COLO668 (cell line): Measurements from ENCODE around the gene CDC25C.

Experiments
- DNase-seq: peaks from one replicate; lab custom pipeline; 2025; ENCODE audit not compliant: unreplicated experiment; lab: John Stamatoyannopoulos, UW

The CDC25C gene

DNA sequence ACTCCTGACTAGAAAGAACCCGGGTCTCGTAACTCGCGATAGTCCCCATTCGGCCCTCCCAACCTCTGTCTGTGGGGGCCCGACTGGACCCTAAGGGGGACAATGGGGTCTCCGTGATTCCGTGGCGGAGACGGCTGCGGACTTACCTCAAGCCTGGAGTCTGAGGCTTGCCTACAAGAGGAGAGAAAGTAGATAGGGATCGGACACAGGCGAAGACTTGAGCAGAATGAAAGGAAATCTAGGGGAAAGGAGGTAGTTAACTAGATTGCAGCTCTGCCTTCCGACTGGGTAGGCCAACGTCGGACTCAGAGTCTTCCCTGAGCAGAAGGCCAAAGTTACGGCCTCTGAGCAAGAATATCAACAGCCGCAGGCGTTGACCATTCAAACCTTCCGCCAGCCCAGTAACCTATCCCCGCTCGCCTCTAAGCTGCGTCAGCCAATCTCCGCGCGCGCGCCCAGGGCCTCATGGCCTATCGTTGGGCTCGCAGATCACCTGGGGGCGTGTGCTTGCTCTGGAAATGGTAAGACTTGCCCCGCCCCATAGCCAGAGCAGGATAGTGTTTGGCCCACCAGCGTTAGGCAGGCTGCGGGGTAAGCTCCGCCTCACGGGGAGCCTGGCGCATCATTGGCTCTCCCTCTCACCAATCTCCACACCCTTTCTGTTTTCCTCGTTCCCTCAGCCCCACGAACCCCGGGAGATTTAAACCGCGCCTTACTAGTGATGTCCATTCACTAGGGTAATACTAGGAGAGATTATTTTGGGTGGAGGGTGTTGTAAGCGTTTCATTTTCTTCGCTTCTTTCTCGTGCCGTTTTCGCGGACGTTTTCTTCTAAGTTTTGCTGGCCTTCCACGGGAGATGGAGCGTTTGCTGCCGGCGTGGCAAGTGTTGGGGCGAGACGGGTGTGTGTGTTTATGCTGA, at the start of gene CDC25C:
Gene CDC25C (minus strand): TSS at position 356 of the 920 bp plus-strand sequence. CDS start 624 bp downstream, outside the sequence.
- peak; percentile 96 for DNase-seq

DNA sequence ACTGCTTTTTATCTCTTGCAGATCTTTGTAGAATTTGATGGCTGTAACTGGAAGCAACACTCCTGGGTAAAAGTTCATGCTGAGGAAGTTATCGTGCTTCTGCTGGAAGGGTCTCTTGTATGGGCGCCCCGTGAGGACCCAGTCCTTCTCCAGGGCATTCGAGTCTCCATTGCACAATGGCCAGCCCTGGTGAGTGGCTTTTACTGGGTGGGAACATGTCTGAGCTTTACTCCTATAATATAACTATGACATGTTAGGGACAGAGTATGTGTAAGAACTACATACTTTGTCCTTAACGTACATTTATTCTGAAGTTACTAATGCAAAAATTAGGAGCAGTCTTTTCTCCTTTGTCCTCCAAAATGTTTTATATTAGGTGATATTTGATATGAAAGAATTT, 41.0 kb upstream of the CDC25C start:
- no peak for DNase-seq

DNA sequence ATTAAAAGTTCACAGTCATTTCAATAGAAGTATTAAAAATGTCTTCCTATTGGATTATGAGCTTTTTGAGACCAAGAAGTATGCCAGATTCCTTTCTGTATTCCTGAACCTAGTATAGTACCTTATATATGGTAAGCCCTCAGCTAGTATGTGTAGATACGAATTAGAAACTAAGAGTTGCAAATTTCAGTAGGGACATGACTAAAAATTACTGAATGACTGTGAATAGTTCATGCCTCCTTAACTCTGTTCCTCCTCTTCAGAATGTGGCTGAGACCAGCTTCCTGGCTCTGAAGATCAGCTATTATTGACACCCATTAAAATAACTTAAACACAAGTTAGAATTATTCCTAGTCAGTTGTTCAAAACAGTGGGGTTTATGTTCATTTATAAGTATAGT, 40.6 kb upstream of the CDC25C start:
- DNase-seq = no peak

DNA sequence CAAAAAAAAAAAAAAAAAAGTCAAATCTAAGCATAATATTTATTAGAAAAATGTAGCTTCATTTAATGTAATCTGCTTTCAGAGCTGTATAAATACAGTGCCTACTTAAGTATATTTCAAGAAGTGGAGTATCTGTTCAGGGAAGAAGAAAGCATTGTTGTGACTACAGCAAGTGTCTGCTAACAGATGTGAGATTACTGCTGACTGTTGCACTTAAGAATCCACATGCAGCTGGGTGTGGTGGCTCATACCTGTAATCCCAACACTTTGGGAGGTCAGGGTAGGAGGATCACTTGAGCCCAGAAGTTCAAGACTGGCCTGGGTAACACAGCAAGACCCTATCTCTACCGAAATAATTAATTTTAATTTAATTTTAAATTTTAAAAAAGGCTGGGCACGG, 39.9 kb upstream of the CDC25C start:
- DNase-seq = no peak

DNA sequence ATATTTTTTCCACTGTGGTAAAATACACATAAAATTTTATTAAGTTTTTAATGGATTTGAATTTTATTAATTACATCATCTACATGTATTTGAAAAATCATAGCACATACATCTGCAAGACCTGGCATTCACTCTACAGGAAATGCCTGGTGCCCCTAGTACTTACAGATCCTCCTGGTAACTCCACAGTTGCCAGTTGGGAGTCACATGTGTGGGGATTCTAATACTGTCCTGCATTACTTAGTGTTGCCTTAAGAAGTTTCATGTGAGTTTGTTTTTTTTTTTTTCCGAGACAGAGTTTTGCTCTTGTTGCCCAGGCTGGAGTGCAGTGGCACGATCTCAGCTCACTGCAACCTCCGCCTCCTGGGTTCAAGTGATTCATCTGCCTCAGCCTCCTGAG, 38.9 kb upstream of the CDC25C start:
- DNase-seq = no peak

DNA sequence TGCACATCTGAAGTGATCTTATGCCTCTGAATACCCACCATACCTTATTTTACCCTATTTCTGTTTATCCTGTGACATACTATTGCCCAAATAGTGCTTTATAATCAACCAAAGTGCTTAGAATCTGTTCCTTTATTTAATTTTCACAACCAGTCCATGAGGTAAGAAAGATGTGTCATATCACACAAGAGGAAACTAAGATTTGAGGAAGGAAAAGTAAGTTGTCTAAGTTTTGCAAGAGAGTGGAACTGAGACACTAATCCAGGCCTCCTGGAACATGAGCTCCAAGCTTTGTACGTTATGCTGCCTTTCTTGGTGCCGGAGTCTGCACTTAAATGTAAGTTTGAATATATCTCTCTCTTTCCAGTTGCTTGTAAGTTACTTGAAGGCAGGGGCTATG, 38.1 kb upstream of the CDC25C start:
- no peak for DNase-seq

DNA sequence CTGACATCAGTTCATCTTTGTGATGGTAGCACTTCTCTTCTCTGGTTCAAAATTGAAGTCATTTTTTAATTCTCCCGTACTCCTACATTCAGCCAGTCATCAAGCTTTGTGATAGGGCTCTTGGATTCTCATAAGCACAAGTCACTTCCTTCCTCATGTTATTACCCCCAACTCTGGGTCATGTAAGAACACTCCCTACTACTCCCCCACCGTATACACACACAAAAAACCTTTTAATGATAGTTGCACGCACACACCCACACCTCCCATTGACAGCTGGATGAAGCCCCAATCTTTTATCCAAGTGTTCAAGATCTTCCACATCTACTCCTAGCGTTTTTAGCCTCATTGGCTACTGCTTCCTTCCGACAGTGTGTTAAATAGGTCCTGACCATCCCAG, 37.7 kb upstream of the CDC25C start:
- DNase-seq = no peak

DNA sequence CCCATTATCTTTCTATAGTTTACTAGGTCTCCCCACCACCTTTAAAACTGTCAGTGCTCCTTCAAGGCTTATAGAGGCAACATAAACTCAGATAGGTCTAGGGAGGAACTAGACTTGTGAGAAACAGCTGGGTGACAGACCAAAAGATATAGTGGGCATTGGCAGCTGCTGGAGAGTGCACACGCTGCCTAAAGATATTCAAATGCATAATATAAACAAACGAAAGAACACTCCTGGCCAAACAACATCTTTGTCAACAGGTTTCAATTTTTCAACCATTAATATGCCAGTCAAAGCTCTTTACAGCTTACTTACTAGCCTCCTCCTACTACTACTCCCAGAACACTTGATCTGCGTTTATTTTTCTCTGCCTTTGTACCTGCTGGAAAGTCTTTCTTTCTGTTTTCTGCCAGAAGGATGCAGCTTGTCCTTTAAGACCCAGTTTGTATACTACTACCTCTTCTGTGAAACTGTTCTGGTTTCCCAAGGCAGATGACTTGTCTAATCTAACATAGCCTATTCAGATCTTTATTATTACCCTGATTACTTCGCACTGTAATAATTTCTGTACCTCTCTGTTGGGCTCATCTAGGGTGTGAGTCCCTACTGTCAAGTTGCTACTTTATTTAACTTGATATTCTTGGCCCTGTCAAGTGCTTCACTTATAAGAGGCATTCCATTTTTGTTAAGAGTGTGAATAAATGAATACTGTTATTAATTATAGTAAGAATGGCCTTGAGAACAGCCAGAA, 35.2 kb upstream of the CDC25C start:
- no peak for DNase-seq

DNA sequence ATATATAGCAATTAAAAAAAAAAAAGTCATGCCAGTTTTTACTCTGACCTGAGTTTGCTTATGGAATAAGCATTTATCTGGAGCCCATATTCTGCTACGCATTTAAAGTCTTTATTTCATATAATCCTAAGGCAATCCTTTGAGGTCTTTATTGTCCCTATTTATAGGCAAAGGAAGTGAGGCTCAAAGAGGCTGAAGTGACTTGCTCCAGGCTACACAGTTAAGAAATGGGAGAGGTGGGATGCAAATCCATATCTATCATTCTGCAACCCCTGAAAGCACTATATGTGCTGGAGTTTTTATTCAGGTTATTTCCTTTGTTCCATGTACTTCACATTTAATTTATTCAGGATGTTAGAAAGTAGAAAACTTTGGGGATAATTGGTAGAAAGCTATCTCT, 33.0 kb upstream of the CDC25C start:
- DNase-seq = no peak

DNA sequence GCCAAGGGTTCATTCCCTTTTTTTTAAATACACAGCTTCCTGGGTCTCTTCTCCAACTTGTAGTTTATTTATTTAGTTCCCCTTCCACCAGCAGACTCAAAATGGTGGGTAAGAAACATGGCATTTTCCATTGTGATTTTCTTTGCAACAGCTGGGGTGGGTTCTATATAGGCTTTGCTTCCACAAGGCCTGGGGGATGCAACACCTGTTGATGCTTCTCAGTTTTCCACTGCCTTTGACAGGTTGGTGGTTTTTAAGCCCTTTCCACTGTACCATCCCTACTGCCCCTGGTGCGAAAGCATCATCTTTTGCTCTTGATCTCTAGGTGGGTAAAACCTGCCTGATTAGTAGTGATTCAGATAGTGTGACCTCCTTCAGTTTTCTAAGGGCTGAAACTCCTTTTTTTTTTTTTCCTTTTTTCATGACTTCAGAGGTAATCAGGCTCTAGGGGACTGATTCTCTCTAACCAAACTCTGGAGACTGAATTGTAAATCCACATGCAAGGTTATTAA, 29.4 kb upstream of the CDC25C start:
- no peak for DNase-seq

DNA sequence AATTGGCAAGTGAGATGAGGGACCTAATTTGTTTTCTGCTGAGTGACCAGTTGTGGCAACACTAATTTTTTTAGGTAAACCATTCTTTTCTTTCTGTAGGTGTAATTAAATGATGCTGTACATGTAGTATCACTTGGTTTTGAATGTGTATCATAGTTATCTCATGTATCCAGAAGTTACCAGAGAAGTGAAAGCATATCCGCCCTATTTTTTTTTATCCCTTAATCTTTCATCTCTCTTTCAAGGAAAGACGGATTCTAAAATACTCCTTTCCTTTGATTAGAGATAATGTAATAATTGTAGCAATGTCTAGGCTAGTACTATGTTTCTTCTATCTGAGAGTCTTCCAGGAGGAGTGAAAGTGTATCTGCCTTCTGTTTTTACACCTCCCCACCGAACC, 28.0 kb upstream of the CDC25C start:
- DNase-seq = no peak

DNA sequence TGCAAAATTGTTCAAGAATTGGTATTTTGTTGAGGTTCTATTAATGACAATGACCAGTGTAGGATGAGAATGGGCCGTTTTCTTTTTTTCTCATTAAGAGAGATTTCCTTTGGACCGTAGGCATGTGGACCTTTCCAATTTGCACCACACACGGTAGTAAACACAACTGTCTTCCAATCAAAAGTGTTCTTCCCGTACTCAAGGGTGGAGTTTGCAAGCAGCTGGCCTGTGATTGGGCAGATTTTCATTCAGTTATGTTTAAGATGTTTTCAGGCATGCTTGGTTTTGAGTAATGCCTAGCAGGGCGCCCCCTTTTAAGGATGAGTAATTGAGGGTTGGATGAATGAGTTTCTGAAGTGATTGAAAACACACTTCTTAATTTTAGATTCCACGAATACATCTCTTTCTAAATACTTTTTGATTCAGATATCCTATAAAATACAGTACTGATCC, 23.3 kb upstream of the CDC25C start:
- no peak for DNase-seq

DNA sequence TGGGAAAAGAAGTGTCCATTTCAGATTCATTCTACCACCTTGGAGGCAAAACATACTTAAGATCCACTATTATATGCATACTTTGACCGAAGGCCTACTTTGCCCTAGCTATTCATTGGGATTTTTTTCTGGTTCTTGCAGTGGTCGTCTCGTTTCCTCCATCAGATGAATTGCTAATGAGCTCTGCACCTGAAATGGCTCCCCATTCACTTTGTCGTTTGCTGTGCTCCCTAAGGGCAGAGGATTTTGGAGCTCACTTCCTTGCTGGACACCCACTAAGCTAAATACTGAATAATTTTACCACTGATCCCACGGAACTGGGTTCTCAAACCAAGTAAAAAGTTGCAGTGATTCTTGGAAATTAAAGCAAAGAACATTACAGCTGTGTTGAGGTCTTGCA, 22.8 kb upstream of the CDC25C start:
- DNase-seq = no peak

DNA sequence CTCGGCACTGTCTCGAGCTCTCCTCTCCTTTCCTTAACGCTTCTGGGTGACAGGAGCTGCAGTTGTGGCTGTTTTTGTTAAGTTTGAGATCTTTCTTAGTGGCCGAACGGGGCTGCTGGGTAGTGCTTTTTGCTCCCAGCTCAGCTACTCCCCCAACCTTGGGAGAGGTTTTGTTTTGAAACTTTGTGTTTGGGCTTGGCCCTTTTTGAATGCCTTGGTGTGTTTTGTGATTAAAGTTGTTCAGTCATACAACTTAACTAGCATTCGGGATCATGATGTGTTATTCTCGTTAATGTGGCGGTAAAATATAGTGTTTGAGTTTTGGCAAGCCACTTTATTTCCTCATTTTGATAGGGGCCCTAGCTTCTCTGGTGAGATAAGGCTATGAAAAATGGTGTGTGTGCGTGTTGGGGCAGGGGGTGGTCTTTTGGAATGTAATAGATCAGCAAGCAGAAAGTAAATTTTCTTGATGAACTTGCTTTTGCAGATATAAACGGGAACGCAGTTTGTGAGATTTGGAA, 22.0 kb upstream of the CDC25C start:
- DNase-seq = no peak

DNA sequence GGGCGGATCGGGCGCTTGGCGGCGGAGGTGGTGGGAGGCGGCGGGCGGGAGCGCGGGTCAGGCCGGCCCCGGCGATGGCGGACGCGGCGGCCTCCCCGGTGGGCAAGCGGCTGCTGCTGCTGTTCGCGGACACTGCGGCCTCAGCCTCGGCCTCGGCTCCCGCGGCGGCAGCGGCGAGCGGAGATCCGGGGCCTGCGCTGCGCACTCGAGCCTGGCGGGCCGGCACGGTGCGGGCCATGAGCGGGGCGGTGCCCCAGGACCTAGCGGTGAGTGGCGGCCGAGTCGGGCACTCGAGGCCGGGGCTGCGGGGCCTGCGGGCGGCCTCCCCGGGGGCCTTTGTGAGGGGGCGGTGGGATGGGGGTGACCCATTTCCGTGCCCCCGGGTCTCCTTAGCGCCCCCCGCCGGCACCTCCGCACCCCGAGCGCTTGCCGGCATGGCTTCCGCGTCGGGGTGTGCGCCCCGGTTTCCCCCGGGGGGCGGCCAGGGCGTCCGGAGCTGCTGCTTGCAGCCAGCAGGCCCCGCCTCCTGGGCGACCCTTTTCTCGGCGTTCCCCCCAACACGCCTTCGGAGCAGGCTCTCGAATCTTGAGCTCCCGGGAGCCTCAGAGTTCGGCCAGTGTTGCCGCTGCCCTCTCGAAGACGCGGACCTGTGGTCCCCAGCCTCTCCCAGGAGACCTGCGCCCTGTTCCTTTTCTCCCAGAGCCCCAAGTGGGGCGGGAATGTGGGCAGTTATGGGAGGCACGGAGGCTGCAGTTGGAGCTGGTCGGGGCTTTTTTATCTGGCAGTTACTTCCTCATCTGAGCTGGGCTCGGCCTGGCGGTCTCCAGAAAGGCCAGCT, 21.3 kb upstream of the CDC25C start:
- DNase-seq = peak; percentile 59

DNA sequence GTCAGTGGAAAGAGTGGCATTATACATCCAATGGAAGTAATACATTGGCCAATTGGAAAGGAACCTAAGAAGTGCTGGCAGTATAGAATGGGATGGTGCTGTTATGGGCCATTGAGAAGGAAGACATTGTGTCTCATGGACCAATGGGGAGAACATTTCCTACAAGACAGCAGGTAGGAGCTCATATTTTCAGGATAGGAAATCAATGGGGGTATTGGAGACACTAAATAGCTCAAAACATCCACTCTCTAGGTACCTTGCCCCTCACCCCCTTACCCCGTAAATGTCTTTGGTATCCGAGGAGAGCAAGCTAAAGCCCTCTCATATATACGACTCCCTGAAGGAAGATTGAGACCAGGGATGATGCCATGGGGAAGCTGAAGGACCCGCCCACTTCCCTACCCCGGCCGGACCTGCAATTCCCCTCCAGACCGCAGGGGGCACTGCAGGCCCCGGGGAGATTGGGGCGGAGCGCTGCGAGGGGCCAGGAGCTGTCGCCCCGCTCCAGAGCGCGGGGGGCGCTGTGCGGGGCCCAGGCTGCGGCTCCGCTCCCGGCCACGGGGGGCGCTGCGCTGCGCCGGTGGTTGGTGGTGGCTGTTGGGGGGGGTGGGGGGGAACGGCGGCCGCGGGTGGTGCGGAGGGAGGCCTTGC, 20.6 kb upstream of the CDC25C start, which contains the start of gene KDM3B:
Gene KDM3B (plus strand): TSS at position 615 of the 651 bp plus-strand sequence. CDS start 111 bp downstream, outside the sequence.
- peak; percentile 84 for DNase-seq

DNA sequence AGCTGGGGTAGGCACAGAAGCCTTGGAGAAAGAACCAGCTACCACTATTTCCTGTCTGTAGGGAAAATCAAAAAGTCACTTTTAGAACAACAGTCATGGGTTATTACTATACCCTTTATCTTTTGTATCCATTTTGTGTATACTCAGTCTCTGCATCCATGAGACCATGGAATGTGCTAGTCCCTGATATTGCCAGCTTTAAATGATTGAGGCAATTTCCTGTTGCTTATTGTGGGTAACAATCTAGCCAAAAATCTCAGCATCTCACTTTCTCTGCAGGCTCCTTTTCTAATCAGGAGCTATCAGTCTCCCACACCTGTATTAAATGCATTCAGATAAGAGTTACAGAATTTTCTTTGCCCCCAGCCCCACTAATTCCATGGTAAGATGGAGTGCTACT, 19.9 kb upstream of the CDC25C start:
- no peak for DNase-seq

DNA sequence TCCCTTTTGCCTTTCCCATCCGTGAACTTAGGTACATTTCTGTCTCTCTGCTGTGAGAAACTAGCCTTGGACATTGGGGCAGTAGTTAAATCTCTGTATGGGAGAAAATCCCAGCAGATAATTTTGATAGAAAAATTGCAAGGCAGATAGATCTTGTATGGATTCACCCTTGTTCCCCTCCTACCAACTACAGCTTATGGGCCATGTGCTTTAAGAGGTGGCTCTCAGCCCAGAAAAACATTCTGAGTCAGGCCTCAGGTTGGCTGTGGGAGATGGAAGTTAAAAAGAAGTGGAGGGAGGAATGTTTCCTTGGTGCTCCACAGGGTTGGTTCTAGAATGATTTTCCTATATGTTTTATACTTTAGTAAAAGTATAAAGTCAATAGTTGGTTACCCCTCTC, 19.5 kb upstream of the CDC25C start:
- DNase-seq = no peak

DNA sequence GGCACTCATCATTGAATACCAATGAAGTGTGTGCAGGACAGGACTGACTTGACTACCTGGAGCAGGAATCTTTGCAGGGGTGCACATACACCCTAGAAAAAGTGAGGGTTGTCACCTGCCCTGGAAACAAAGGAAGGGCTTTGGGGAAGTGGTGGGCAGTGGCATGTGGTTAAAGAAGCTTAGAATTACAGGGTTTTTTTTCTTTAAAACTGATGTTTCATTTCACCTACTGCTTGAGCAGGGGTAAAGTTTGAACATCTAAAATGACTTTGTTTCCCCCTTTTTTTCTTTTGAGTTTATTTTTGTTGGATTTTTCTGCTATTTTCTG, 18.9 kb upstream of the CDC25C start:
- no peak for DNase-seq

DNA sequence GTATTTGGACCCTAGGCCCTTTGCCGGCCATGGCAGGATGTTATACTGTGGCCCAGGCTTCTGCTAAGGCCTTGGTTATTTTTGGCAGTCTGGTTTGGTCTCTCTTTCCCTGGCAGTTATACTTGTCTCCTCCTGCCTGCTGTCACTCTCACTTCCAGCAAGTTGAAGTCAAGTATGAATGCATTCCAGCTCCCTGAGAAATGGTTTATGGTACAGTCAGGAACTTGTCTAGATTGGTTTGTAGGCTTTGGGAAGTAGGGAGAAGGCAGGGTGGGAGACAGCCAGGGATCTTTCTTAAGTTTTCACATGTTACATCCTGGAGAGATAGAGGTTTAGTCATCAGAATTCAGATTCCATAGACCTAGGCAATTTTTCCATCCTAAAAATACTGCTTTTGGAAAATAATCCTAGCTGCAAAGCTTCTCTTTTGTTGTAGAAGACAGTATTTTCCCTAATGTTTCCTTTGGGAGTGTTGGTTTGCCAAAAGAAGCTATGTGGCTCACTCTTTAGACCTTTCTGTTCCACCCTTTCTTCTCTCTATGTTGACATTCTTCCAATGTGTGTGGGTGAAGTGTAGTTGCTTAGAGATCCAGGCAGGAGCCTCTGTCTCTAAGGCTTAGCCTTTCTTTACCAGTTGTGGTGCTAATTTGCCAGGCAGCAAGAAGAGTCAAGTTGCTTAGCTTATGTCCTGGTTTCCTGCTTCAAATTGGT, 18.4 kb upstream of the CDC25C start:
- no peak for DNase-seq
